Prostate gland (tissue), 2 donors: ENCODE data around the gene JAGN1. TPM values are rescaled to one million over a fixed set of nuclear protein-coding genes. Genes with fewer than 3 reads are reported as not detected.

Experiments
- DNase-seq: peaks from one replicate; pipeline ENCODE4 v3.0.0-alpha.2; 2019; ENCODE audit warnings: low spot score
- H3K27ac ChIP-seq, 2 donors: fragments of 200-600 bp; sonication (generic); 2 replicates each; pipeline ENCODE4 v1.5.1; 2017 to 2019
- H3K27me3 ChIP-seq: fragments of 200-600 bp; sonication (generic); replicated peaks from 2 replicates; pipeline ENCODE4 v1.5.1; 2019; ENCODE audit not compliant: insufficient read depth
- H3K36me3 ChIP-seq, 2 donors: fragments of 200-600 bp; sonication (generic); 1 replicate in 1 of 2; 2 replicates in 1 of 2; pipeline versions ENCODE4 v1.5.1 to v1.8.1; 2017 to 2019
- H3K4me1 ChIP-seq: fragments of 200-600 bp; sonication (generic); replicated peaks from 2 replicates; pipeline ENCODE4 v1.5.1; 2019
- H3K4me3 ChIP-seq, 2 donors: fragments of 200-600 bp; sonication (generic); 2 replicates each; pipeline ENCODE4 v1.5.1; 2017 to 2019
- H3K9me3 ChIP-seq: fragments of 200-600 bp; sonication (generic); 2 replicates; pipeline ENCODE4 v1.5.1; 2017
- POLR2A ChIP-seq: fragments of 450-650 bp; IDR thresholded peaks from one replicate; pipeline ENCODE4 v1.6.1; 2016; ENCODE audit warnings: antibody characterized with exemption, mild to moderate bottlenecking
- POLR2AphosphoS5 ChIP-seq: sonication (generic); formaldehyde crosslinking; IDR thresholded peaks from one replicate; pipeline ENCODE4 v1.6.1; 2017; ENCODE audit warnings: antibody characterized with exemption
- WGBS: methylation state at CpG from one replicate; pipeline ENCODE4 v1.1.5; 2018; 5-methylcytosine and 5-hydroxymethylcytosine counted together
- intact Hi-C: fragments of 100-400 bp; cut with DNase I; formaldehyde crosslinking; loops from one replicate; pipeline ENCODE4 v1.14.2; 2022
- total RNA-seq, 2 donors: library from RNA; depleted of rRNA; stranded (reverse); fragments of >200 nt; gene quantifications; one replicate each; pipeline ENCODE4 v1.1.0, GENCODE V29; 2016
- TF ChIP-seq, protein P1 (sequence below), 4 experiments: fragments of 200-600 bp in 2 of 4; fragments of 450-650 bp in 2 of 4; sonication (generic) in 2 of 4; IDR thresholded peaks; 1 replicate in 3 of 4; 2 replicates in 1 of 4; pipeline ENCODE4 v1.5.1; 2016 to 2019; ENCODE audit warnings: antibody characterized with exemption in 4 of 4, mild to moderate bottlenecking in 2 of 4, moderate library complexity in 2 of 4

The JAGN1 gene
- total RNA-seq, 2 donors from 2014 or later = 37.0 to 61.5 TPM

DNA sequence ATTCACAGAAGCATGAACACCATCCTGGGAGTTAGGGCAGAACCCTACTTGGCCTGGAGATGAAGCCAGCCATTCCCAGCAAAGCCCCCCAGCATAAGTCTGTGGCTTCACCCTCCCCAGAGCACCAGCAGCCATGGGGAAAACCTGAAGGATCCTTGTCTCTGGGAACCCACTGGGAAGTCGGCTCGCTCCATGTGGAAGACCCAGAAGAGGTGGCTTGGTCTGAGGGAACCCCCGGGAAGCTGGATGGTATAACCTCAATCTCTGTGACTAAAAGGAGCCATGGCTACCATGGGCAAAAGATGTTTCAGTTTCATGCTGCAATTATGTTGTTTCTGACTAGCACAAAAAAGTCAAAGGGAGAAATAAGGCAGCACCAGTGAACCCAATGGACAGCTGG is 34.8 kb upstream of the JAGN1 start:
- no peaks in the 10 kb centered on the region for H3K27me3 ChIP-seq
- TF ChIP-seq POLR2A = no peak
- no peak for TF ChIP-seq POLR2AphosphoS5
- TF ChIP-seq, protein P1, sequence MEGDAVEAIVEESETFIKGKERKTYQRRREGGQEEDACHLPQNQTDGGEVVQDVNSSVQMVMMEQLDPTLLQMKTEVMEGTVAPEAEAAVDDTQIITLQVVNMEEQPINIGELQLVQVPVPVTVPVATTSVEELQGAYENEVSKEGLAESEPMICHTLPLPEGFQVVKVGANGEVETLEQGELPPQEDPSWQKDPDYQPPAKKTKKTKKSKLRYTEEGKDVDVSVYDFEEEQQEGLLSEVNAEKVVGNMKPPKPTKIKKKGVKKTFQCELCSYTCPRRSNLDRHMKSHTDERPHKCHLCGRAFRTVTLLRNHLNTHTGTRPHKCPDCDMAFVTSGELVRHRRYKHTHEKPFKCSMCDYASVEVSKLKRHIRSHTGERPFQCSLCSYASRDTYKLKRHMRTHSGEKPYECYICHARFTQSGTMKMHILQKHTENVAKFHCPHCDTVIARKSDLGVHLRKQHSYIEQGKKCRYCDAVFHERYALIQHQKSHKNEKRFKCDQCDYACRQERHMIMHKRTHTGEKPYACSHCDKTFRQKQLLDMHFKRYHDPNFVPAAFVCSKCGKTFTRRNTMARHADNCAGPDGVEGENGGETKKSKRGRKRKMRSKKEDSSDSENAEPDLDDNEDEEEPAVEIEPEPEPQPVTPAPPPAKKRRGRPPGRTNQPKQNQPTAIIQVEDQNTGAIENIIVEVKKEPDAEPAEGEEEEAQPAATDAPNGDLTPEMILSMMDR (IDR thresholded peaks at IDR 0.05) = no peak
- no peak overlapping the region for H3K4me3 ChIP-seq
- 95% methylated on average over 3 of the region's 3 CpGs for WGBS
- H3K4me1 ChIP-seq = no peaks in the 10 kb centered on the region
- no peaks in the 10 kb centered on the region for H3K36me3 ChIP-seq
- intact Hi-C loops = no loop called here
- no peaks in the 10 kb centered on the region for H3K9me3 ChIP-seq
- no peak for DNase-seq
- no peak overlapping the region for H3K27ac ChIP-seq

DNA sequence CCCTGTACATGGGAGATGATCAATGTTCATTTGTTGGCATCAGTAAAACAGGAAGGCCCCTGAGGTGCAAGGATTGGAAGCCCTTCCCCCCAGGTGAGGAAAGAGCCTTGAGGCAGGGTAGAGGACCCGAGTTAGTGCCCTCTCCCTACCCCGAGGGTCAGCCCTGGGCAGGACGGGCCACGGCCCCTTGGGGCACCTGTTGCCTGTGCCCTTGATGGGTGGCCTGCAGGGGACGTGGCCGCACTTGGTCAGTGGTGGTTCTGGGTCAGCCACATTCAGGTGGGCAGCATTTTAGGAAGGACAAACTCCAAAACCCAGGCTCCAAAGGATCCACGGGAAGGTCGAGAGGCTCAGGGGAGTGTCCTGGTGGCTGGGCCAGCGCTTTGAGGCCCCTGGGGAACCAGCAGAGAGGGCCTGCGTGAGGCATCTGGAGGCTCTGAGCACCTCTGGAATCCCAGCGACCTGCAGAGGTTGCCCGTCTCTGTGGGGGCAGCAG is 30.8 kb upstream of the JAGN1 start:
- Histone ChIP-seq H3K9me3 (no peaks in the 10 kb centered on the region), H3K36me3 (no peaks in the 10 kb centered on the region), H3K27ac (no peak overlapping the region), H3K27me3 (no peaks in the 10 kb centered on the region), H3K4me1 (no peaks in the 10 kb centered on the region), H3K4me3 (no peak overlapping the region)
- TF ChIP-seq, protein P1 (IDR thresholded peaks at IDR 0.05) = no peak
- no peak for TF ChIP-seq POLR2AphosphoS5
- TF ChIP-seq POLR2A = no peak
- 84% methylated on average over 12 of the region's 12 CpGs for WGBS
- intact Hi-C loops = no loop called here
- DNase-seq = no peak

DNA sequence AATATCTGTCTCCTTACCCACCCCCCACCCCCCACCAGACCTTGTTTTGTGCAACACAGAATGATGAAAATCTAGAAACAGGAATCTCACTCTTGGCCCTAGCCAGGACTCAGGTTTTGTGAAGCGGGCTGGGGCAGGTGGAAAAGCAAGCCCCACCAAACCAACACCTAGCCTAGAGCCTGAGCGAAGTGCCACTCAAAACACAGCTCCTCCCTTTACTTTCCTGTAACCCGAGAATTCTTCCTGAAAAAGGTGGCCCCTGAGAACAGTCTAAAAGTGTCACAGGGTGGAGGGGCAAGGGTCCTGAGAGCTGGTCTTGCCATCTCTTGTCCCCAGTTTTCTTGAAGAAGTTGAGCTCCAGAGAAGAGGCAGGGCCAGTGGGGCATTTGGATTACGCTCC is 29.2 kb upstream of the JAGN1 start:
- H3K27ac ChIP-seq = no peak overlapping the region
- H3K4me1 ChIP-seq = no peaks in the 10 kb centered on the region
- TF ChIP-seq, protein P1 (IDR thresholded peaks at IDR 0.05) = no peak
- TF ChIP-seq POLR2AphosphoS5 (no peak), POLR2A (no peak)
- H3K4me3 ChIP-seq = no peak overlapping the region
- H3K27me3 ChIP-seq = no peaks in the 10 kb centered on the region
- H3K9me3 ChIP-seq = no peaks in the 10 kb centered on the region
- H3K36me3 ChIP-seq = no peaks in the 10 kb centered on the region
- 91% methylated on average over 4 of the region's 4 CpGs for WGBS
- intact Hi-C loops = no loop called here
- DNase-seq = no peak

DNA sequence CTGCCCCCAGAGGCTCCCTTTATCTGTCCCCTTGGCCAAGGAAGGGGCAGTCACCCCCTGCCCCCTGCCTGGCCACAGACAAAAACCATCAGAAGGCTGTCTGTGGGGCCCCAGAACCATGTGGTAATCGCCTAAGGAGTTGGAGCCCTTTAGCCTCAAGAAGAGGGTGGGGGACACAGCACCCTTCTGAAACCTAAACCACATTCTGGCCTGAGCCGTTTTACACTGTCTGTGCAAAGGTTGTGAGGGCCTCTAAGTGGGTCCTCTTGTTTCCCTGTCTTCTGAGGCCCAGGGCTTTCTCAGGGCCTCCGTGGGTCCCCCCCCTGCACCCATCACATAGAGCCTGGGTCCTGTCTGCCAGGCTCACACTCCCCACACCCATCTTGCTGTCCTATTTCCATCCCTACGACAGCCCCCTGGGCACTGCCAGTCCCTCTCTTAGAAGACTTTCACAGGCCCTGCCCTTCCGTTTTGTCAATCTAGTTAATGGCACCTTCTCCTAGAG is 28.7 kb upstream of the JAGN1 start:
- H3K27ac ChIP-seq = no peak overlapping the region
- intact Hi-C loops = no loop called here
- H3K4me3 ChIP-seq = no peak overlapping the region
- no peaks in the 10 kb centered on the region for H3K9me3 ChIP-seq
- no peaks in the 10 kb centered on the region for H3K36me3 ChIP-seq
- no peak for DNase-seq
- 83% methylated on average over 5 of the region's 5 CpGs for WGBS
- H3K4me1 ChIP-seq = no peaks in the 10 kb centered on the region
- TF ChIP-seq, protein P1 (IDR thresholded peaks at IDR 0.05) = no peak
- TF ChIP-seq POLR2A (no peak), POLR2AphosphoS5 (no peak)
- H3K27me3 ChIP-seq = no peaks in the 10 kb centered on the region

DNA sequence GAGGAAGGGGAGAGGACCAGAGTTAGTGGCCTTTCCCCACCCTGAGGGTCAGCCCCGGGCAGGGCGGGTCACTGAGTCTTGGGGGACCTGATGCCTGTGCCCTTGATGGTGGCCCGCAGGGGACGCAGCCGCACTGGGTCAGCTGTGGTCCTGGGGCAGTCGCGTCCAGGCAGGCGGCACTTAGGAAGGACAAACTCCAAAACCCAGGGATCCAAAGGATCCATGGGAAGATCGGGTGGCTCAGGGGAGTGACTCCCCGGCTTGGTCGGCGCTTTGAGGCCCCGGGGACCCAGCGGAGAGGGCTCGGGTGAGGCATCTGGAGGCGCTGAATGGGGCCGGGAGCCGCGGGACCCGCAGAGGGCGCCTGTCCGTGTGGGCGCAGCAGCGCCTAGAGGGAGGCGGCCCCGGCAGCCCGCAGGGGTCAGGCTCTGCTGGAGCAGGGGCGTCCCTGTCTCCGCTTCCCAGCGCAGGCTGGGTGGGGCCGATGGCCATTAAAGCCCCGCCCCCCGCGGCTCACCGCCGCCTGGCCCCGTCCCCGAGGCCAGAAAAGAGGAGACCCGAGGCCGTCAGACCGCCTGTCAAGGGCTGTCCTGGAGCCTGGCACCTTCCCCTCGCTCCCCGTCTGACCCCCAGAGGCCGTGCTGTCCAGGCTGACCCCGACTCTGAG is 27.9 kb upstream of the JAGN1 start:
- DNase-seq = no peak
- H3K4me3 ChIP-seq = peak overlapping the region; percentile 12 to 23
- H3K27me3 ChIP-seq = no peaks in the 10 kb centered on the region
- H3K4me1 ChIP-seq = no peaks in the 10 kb centered on the region
- intact Hi-C loops = loop anchor here (1.0 kb wide), 1 partner anchor 54 kb away; no protein-coding TSS in a partner anchor
- no peak for TF ChIP-seq POLR2AphosphoS5
- TF ChIP-seq, protein P1 (IDR thresholded peaks at IDR 0.05) = peak in 3 of 4 experiments; percentile 7 to 36 (median 31)
- no peaks in the 10 kb centered on the region for H3K36me3 ChIP-seq
- H3K27ac ChIP-seq = peak overlapping the region; percentile 35 to 50
- no peaks in the 10 kb centered on the region for H3K9me3 ChIP-seq
- WGBS = 52% methylated on average over 19 of the region's 45 CpGs
